ENCODE data around the gene ARSG.

The ARSG gene

GRCh38 chr17:68463211-68464019 is 172.1 kb downstream of the ARSG start:
- Mint-ChIP-seq H3K4me1 (ENCODE audit: low read depth) (peaks cover 53% of the 10 kb centered on the region), H3K4me3 (no peak overlapping the region), H3K9me3 (no peaks in the 10 kb centered on the region), H3K27me3 (ENCODE audit: low read depth) (peaks cover 11% of the 10 kb centered on the region), H3K27ac (peak overlapping the region; percentile 24), H3K36me3 (ENCODE audit: low read depth) (no peaks in the 10 kb centered on the region)
- no peak for DNase-seq (ENCODE audit: low spot score)

DNA sequence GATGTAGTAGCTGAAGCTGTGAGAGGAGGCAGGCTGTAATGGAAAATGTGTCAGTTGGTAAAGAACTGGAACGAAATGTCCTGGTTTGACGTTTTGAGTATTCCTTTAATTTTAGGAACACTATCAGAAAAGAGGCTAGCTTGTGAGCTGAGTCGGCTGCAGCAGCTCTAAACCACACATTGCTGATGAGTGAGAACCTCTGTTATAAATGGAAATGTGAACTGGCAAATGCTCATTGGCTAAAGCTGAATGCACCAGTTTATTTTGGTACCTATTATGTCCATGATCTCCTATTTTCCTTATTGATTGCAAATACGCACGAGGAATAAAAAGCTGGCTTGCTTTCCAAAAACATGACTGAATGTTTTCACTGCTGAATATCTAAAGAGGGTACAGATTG is 177.0 kb downstream of the ARSG start:
- no peaks in the 10 kb centered on the region for H3K9me3 Mint-ChIP-seq
- H3K27ac Mint-ChIP-seq: no peak overlapping the region
- no peak for DNase-seq (ENCODE audit: low spot score)
- no peak overlapping the region for H3K4me3 Mint-ChIP-seq
- H3K4me1 Mint-ChIP-seq (ENCODE audit: low read depth): peaks cover 9% of the 10 kb centered on the region
- H3K27me3 Mint-ChIP-seq (ENCODE audit: low read depth): peaks cover 24% of the 10 kb centered on the region
- H3K36me3 Mint-ChIP-seq (ENCODE audit: low read depth): no peaks in the 10 kb centered on the region

GRCh38 chr17:68468788-68469187 is 177.5 kb downstream of the ARSG start:
- no peak overlapping the region for H3K4me3 Mint-ChIP-seq
- no peak overlapping the region for H3K27ac Mint-ChIP-seq
- peaks cover 28% of the 10 kb centered on the region for H3K27me3 Mint-ChIP-seq (ENCODE audit: low read depth)
- H3K36me3 Mint-ChIP-seq (ENCODE audit: low read depth): no peaks in the 10 kb centered on the region
- H3K4me1 Mint-ChIP-seq (ENCODE audit: low read depth): peaks cover 9% of the 10 kb centered on the region
- no peaks in the 10 kb centered on the region for H3K9me3 Mint-ChIP-seq
- DNase-seq (ENCODE audit: low spot score): no peak
